ENCODE data around the gene LRMDA.

GRCh38 chr10:76049581-76050290 lies 618.3 kb downstream of the LRMDA start:
- no peak for TF ChIP-seq POLR2A (IDR thresholded peaks at IDR 0.05; ENCODE audit: control extremely low read depth in 1 of 2, low read depth in 2 of 2, low read length in 2 of 2)
- no peak for TF ChIP-seq KDM1A (IDR thresholded peaks at IDR 0.05; ENCODE audit: borderline replicate concordance, low read length)
